SK-N-MC (cell line): ENCODE data around the gene SLC36A1.
"Not testable (repeated sequence)": the region's sequence is repeated elsewhere in the genome, so short reads cannot be mapped to it uniquely, and the experiment has no call there.

Experiments used
- EZH2 ChIP-seq: fragments of 200-600 bp; sonication (generic); IDR thresholded peaks from one replicate; pipeline ENCODE4 v1.6.1; 2017; ENCODE audit warnings: antibody characterized with exemption
- POLR2AphosphoS5 ChIP-seq: IDR thresholded peaks from 2 replicates; pipeline ENCODE4 v1.6.1; 2012; ENCODE audit warnings: mild to moderate bottlenecking, low read depth, low read length, borderline replicate concordance

DNA sequence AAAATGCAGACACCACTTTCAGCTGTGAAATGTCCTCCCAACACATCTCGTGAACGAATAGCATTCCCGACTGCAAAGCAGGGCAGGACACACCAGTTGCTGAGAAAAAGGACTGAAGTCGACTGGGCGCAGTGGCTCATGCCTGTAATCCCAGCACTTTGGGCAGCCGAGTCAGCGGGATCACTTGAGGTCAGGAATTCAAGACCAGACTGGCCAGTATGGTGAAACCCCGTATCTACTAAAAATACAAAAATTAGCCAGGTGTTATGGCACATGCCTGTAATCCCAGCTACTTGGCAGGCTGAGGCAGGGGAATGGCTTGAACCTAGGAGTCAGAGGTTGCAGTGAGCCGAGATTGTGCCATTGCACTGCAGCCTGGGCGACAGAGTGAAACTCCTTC lies 60.9 kb downstream of the SLC36A1 start:
- not testable (repeated sequence) for TF ChIP-seq EZH2, POLR2AphosphoS5
